GM18907 (cell line): ENCODE measurements around the gene GLMP.

ENCODE experiments used
- ATAC-seq: cut with Tn5 transposase; IDR thresholded peaks from one replicate; pipeline ENCODE4 v1.9.1; 2021; ENCODE audit warnings: mild to moderate bottlenecking, moderate library complexity; ENCODE audit not compliant: unreplicated experiment

GLMP gene

GRCh38 chr1:156253634-156254033 is 41.8 kb downstream of the GLMP start:
- ATAC-seq = no peak

- ATAC-seq = no peak
Measured at GRCh38 chr1:156251527-156251926, 44.0 kb downstream of the GLMP start.

GRCh38 chr1:156249593-156249992 is 45.9 kb downstream of the GLMP start:
- no peak for ATAC-seq

GRCh38 chr1:156248323-156248683 is 47.2 kb downstream of the GLMP start:
- ATAC-seq = no peak

- ATAC-seq = no peak
Measured at GRCh38 chr1:156247460-156248322, 47.8 kb downstream of the GLMP start, which contains the start of gene PAQR6. Gene PAQR6, minus strand, starts transcription at chr1:156248056. Its CDS starts 1,325 bp downstream, at chr1:156246731.

GRCh38 chr1:156246781-156247459 is 48.6 kb downstream of the GLMP start:
- no peak for ATAC-seq

GRCh38 chr1:156246241-156246780 is 49.2 kb downstream of the GLMP start:
- no peak for ATAC-seq

GRCh38 chr1:156245451-156246232 is 49.8 kb downstream of the GLMP start:
- ATAC-seq = no peak

GRCh38 chr1:156244712-156245111 is 50.8 kb downstream of the GLMP start:
- ATAC-seq = no peak

GRCh38 chr1:156244126-156244525 is 51.4 kb downstream of the GLMP start:
- ATAC-seq = no peak

GRCh38 chr1:156242738-156243137 is 52.7 kb downstream of the GLMP start:
- no peak for ATAC-seq
